Measurements from ENCODE around the gene SEMA3D. TPM values are rescaled to one million over a fixed set of nuclear protein-coding genes. Genes with fewer than 3 reads are reported as not detected.

Gene SEMA3D
- total and polyA plus RNA-seq, 2 of the 13 experiments (the other 11 are each of a cell fraction or from before 2014, with no cell fraction given), result 0.07 TPM; not detected in 1

GRCh38 chr7:85111761-85112160, 75.1 kb downstream of the SEMA3D start:
- TF ChIP-seq CHD4 (IDR thresholded peaks at IDR 0.05; ENCODE audit: borderline replicate concordance, low read length) (no peak), ONECUT2 (CRISPR knock-in tag; IDR thresholded peaks at IDR 0.05) (no peak), TBX2 (CRISPR knock-in tag; IDR thresholded peaks at IDR 0.05; ENCODE audit: borderline replicate concordance) (no peak), ZNF740 (CRISPR knock-in tag; IDR thresholded peaks at IDR 0.05) (no peak), KLF6 (CRISPR knock-in tag; IDR thresholded peaks at IDR 0.05) (no peak)
- Histone ChIP-seq H3K9ac (ENCODE audit: insufficient read depth, low read depth, low read length) (no peak overlapping the region), H3K27ac (ENCODE audit: extremely low read length, insufficient read depth, low read length) (no peak overlapping the region), H2AFZ (ENCODE audit: low read length) (no peak overlapping the region), H3K79me2 (ENCODE audit: insufficient read depth, low read length) (no peaks in the 10 kb centered on the region), H3K4me1 (ENCODE audit: insufficient read depth, low read length) (no peaks in the 10 kb centered on the region), H3K4me2 (ENCODE audit: low read depth, low read length) (no peak overlapping the region), H4K20me1 (ENCODE audit: insufficient read depth, low read length) (no peaks in the 10 kb centered on the region), H3K4me3 (replicated peaks in 1 of 3; ENCODE audit: insufficient read depth in 1 of 3, low read depth in 2 of 3, low read length in 3 of 3) (no peak overlapping the region), H3K36me3 (replicated peaks in 1 of 2; ENCODE audit: control insufficient read depth in 1 of 2, insufficient read depth in 2 of 2, low read length in 2 of 2) (no peaks in the 10 kb centered on the region), H3K9me3 (ENCODE audit: low read length) (no peaks in the 10 kb centered on the region), H3K27me3 (ENCODE audit: control insufficient read depth in 1 of 2, insufficient read depth in 2 of 2, low read length in 2 of 2) (no peaks in the 10 kb centered on the region)
- ChIA-PET CTCF (ENCODE audit: low intra/inter-chr PET ratio, low total read pairs) (no interaction called here), POLR2A (no interaction called here)
- DNase-seq (ENCODE audit: low spot score) (no peak), ATAC-seq (no peak), FAIRE-seq (no peak)
- no TSS peak for BruUV-seq (replicated peaks)
- intact Hi-C loops (cut with micrococcal nuclease; ENCODE audit: unreplicated experiment) (no loop called here), in situ Hi-C loops (cut with HindIII; ENCODE audit: extremely low pct_ligation_motif_present, low pct_unique_long_range_greater_than_20kb) (no loop called here)
- WGBS (ENCODE audit: low lambda C conversion rate), result 0% methylated on average over 1 of the region's 1 CpG

GRCh38 chr7:85106719-85107118, 80.1 kb downstream of the SEMA3D start:
- no peak overlapping the region for H2AFZ ChIP-seq (ENCODE audit: low read length)
- no peaks in the 10 kb centered on the region for H3K79me2 ChIP-seq (ENCODE audit: insufficient read depth, low read length)
- ATAC-seq (no peak), DNase-seq (ENCODE audit: low spot score) (no peak), FAIRE-seq (no peak)
- no peaks in the 10 kb centered on the region for H3K9me3 ChIP-seq (ENCODE audit: low read length)
- H3K27ac ChIP-seq (ENCODE audit: extremely low read length, insufficient read depth, low read length), result no peak overlapping the region
- intact Hi-C loops (cut with micrococcal nuclease; ENCODE audit: unreplicated experiment), result no loop called here
- TF ChIP-seq PAF1 (CRISPR knock-in tag; IDR thresholded peaks at IDR 0.05), result no peak
- TF ChIP-seq MEF2D (CRISPR knock-in tag; IDR thresholded peaks at IDR 0.05), result no peak
- no peak for TF ChIP-seq HIVEP1 (CRISPR knock-in tag; IDR thresholded peaks at IDR 0.05)
- no peak for TF ChIP-seq MATR3 (CRISPR knock-in tag; IDR thresholded peaks at IDR 0.05)
- TF ChIP-seq, protein P1, sequence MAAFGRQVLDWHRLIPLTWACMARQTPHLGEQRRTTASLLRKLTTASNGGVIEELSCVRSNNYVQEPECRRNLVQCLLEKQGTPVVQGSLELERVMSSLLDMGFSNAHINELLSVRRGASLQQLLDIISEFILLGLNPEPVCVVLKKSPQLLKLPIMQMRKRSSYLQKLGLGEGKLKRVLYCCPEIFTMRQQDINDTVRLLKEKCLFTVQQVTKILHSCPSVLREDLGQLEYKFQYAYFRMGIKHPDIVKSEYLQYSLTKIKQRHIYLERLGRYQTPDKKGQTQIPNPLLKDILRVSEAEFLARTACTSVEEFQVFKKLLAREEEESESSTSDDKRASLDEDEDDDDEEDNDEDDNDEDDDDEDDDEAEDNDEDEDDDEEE (CRISPR knock-in tag; IDR thresholded peaks at IDR 0.05), result no peak
- TF ChIP-seq ZFY (CRISPR knock-in tag; IDR thresholded peaks at IDR 0.05), result no peak
- POLR2A ChIA-PET, result no interaction called here
- no peak overlapping the region for H3K9ac ChIP-seq (ENCODE audit: insufficient read depth, low read depth, low read length)
- WGBS (ENCODE audit: low lambda C conversion rate), result 13% methylated on average over 5 of the region's 5 CpGs
- in situ Hi-C loops (cut with HindIII; ENCODE audit: extremely low pct_ligation_motif_present, low pct_unique_long_range_greater_than_20kb), result no loop called here
- H3K4me1 ChIP-seq (ENCODE audit: insufficient read depth, low read length), result no peaks in the 10 kb centered on the region
- H4K20me1 ChIP-seq (ENCODE audit: insufficient read depth, low read length), result no peaks in the 10 kb centered on the region
- no peaks in the 10 kb centered on the region for H3K36me3 ChIP-seq (replicated peaks in 1 of 2; ENCODE audit: control insufficient read depth in 1 of 2, insufficient read depth in 2 of 2, low read length in 2 of 2)
- CTCF ChIA-PET (ENCODE audit: low intra/inter-chr PET ratio, low total read pairs), result no interaction called here
- no peak overlapping the region for H3K4me2 ChIP-seq (ENCODE audit: low read depth, low read length)
- H3K27me3 ChIP-seq (ENCODE audit: control insufficient read depth in 1 of 2, insufficient read depth in 2 of 2, low read length in 2 of 2), result no peaks in the 10 kb centered on the region
- no TSS peak for BruUV-seq (replicated peaks)
- H3K4me3 ChIP-seq (replicated peaks in 1 of 3; ENCODE audit: insufficient read depth in 1 of 3, low read depth in 2 of 3, low read length in 3 of 3), result no peak overlapping the region
